K562 (cell line): ENCODE data around the gene DDX20. TPM values are rescaled to one million over a fixed set of nuclear protein-coding genes. Genes with fewer than 3 reads are reported as not detected.
A peak's percentile ranks its signal among the peaks of the same experiment; 100 is the strongest.

Experiments
- ADNP ChIP-seq: fragments of 200-800 bp; sonication (Bioruptor generic); IDR thresholded peaks from 2 replicates; pipeline ENCODE4 v1.6.1; 2016; ENCODE audit warnings: missing genetic modification characterization, missing compliant biosample characterization
- BACH1 ChIP-seq: fragments of 200-800 bp; sonication (Bioruptor generic); IDR thresholded peaks from 2 replicates; pipeline ENCODE4 v1.6.1; 2016; ENCODE audit warnings: missing genetic modification characterization, missing compliant biosample characterization
- DIDO1 ChIP-seq: fragments of 450-650 bp; IDR thresholded peaks from 2 replicates; pipeline ENCODE4 v1.6.1; 2016; ENCODE audit warnings: low read depth, missing biosample characterization, missing genetic modification characterization
- DNMT1 ChIP-seq: fragments of 450-650 bp; IDR thresholded peaks from 2 replicates; pipeline ENCODE4 v1.6.1; 2016; ENCODE audit warnings: antibody characterized with exemption, mild to moderate bottlenecking
- GABPB2 ChIP-seq: fragments of 250-450 bp; sonication (Bioruptor Pico); conservative IDR thresholded peaks from 2 replicates; pipeline ENCODE4 v1.5.1; 2021; ENCODE audit warnings: mild to moderate bottlenecking
- ID3 ChIP-seq, 2 experiments: fragments of 250-450 bp in 1 of 2; fragments of 450-650 bp in 1 of 2; sonication (Bioruptor Pico) in 1 of 2; IDR thresholded peaks; 2 replicates each; pipeline versions ENCODE4 v1.6.1 to v1.8.0; 2016 to 2021; ENCODE audit warnings: mild to moderate bottlenecking in 2 of 2, moderate library complexity in 2 of 2, missing compliant biosample characterization in 1 of 2, missing genetic modification characterization in 1 of 2
- ILK ChIP-seq: fragments of 450-650 bp; IDR thresholded peaks from 2 replicates; pipeline ENCODE4 v1.6.1; 2016; ENCODE audit warnings: missing genetic modification characterization, low read depth, mild to moderate bottlenecking, missing compliant biosample characterization, moderate library complexity, borderline replicate concordance
- KAT7 ChIP-seq: sonication (generic); formaldehyde crosslinking; IDR thresholded peaks from 2 replicates; pipeline ENCODE4 v1.8.0; 2022; ENCODE audit warnings: missing genetic modification reagents, mild to moderate bottlenecking, borderline replicate concordance
- MEIS2 ChIP-seq: fragments of 450-650 bp; IDR thresholded peaks from 2 replicates; pipeline ENCODE4 v1.6.1; 2014; ENCODE audit warnings: mild to moderate bottlenecking; ENCODE audit not compliant: partially characterized antibody
- NFXL1 ChIP-seq: fragments of 450-650 bp; formaldehyde crosslinking; IDR thresholded peaks from 2 replicates; pipeline ENCODE4 v1.4.0; 2021; ENCODE audit warnings: mild to moderate bottlenecking
- PCBP2 ChIP-seq: fragments of 200-400 bp; formaldehyde crosslinking; IDR thresholded peaks from 2 replicates; pipeline ENCODE4 v1.6.1; 2018; ENCODE audit warnings: low read length, low read depth, mild to moderate bottlenecking, moderate library complexity; ENCODE audit not compliant: poor library complexity, severe bottlenecking
- RBM34 ChIP-seq: fragments of 200-400 bp; formaldehyde crosslinking; IDR thresholded peaks from 2 replicates; pipeline ENCODE4 v1.6.1; 2018; ENCODE audit warnings: low read length, borderline replicate concordance; ENCODE audit not compliant: insufficient read depth
- SMAD3 ChIP-seq: fragments of 450-650 bp; formaldehyde crosslinking; conservative IDR thresholded peaks from 2 replicates; pipeline ENCODE4 v1.4.0; 2020; ENCODE audit warnings: mild to moderate bottlenecking
- SMARCA4 ChIP-seq: fragments of 450-650 bp; IDR thresholded peaks from 2 replicates; pipeline ENCODE4 v1.6.1; 2016
- SMARCC2 ChIP-seq: fragments of 450-650 bp; IDR thresholded peaks from 2 replicates; pipeline ENCODE4 v1.6.1; 2017; ENCODE audit warnings: antibody characterized with exemption, moderate library complexity, mild to moderate bottlenecking, low read depth
- TAF15 ChIP-seq: fragments of 200-400 bp; formaldehyde crosslinking; IDR thresholded peaks from 2 replicates; pipeline ENCODE4 v1.6.1; 2017; ENCODE audit warnings: mild to moderate bottlenecking, low read depth, low read length, moderate library complexity
- TCFL5 ChIP-seq: fragments of 250-450 bp; sonication (Bioruptor Pico); conservative IDR thresholded peaks from 2 replicates; pipeline ENCODE4 v1.6.1; 2021; ENCODE audit warnings: mild to moderate bottlenecking, moderate library complexity, matching md5 sums
- ZBTB12 ChIP-seq: fragments of 250-450 bp; sonication (Bioruptor Pico); IDR thresholded peaks from 2 replicates; pipeline ENCODE4 v1.4.0; 2020
- ZNF124 ChIP-seq: sonication (generic); formaldehyde crosslinking; IDR thresholded peaks from 2 replicates; pipeline ENCODE4 v1.8.1; 2022; ENCODE audit warnings: missing genetic modification reagents
- ZNF217 ChIP-seq: sonication (generic); formaldehyde crosslinking; IDR thresholded peaks from 2 replicates; pipeline ENCODE4 v1.8.0; 2022; ENCODE audit warnings: mild to moderate bottlenecking, missing genetic modification reagents
- ZNF41 ChIP-seq: fragments of 250-450 bp; sonication (Bioruptor Pico); conservative IDR thresholded peaks from 2 replicates; pipeline ENCODE4 v1.4.0; 2020; ENCODE audit warnings: mild to moderate bottlenecking
- ZNF436 ChIP-seq: fragments of 250-450, 450-650 bp; sonication (Bioruptor Pico); formaldehyde crosslinking; IDR thresholded peaks from 2 replicates; pipeline ENCODE4 v1.7.0; 2020; ENCODE audit warnings: mild to moderate bottlenecking
- ZNF695 ChIP-seq: fragments of 450-650 bp; formaldehyde crosslinking; IDR thresholded peaks from 2 replicates; pipeline ENCODE4 v1.4.0; 2020; ENCODE audit warnings: mild to moderate bottlenecking, moderate library complexity
- polyA plus RNA-seq, 8 experiments: library from polyadenylated mRNA; depleted of rRNA in 4 of 8; stranded (reverse) in 5 of 8; unstranded in 3 of 8; fragments of >200 nt; fragmentation: Nextera tagmentation in 2 of 8; fragmentation: Illumina TruSeq in 1 of 8; extraction: Ambion mirVana in 2 of 8; extraction: Trizol in 1 of 8; gene quantifications; 2 replicates each; pipeline versions ENCODE4 v1.2.1 to v1.2.3, GENCODE V29; 2011 to 2014; ENCODE audit warnings: inconsistent platforms in 1 of 8, missing spikeins in 1 of 8
- total RNA-seq, 7 experiments: library from RNA; depleted of rRNA in 6 of 7; stranded (reverse); fragments of >200 nt in 6 of 7; fragmentation: Illumina TruSeq in 2 of 7; extraction: Trizol in 2 of 7; gene quantifications; 2 replicates each; pipeline versions ENCODE4 v1.2.1 to v1.2.3, GENCODE V29; 2011 to 2021; ENCODE audit warnings: low replicate concordance in 1 of 7
- TF ChIP-seq, protein P1 (sequence below): fragments of 250-450 bp; sonication (Bioruptor Pico); IDR thresholded peaks from 2 replicates; pipeline ENCODE4 v1.4.0; 2020; ENCODE audit warnings: mild to moderate bottlenecking, moderate library complexity

DDX20 gene
- total and polyA plus RNA-seq, 9 of the 15 experiments (the other 6 are each of a cell fraction or from before 2014, with no cell fraction given) = 8.3 to 33.4 (median 24.5) TPM

DNA sequence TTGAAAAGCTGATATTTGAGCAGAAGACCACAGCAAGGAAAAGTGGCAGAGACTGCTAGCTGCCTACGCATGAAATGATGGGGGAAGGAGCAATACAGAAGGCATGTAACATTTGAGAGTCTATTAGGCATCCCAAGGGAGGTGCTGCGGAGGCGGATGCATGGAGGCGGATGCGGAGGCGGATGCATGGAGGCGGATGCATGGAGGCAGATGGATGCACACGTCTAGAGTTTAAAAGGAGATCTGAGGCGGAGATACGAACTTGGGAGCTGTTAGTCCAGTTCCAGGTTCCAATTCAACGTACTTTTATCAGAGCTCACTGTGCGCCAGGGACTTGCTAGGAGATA is 744 bp upstream of the DDX20 start (continued):
- TF ChIP-seq, protein P1, sequence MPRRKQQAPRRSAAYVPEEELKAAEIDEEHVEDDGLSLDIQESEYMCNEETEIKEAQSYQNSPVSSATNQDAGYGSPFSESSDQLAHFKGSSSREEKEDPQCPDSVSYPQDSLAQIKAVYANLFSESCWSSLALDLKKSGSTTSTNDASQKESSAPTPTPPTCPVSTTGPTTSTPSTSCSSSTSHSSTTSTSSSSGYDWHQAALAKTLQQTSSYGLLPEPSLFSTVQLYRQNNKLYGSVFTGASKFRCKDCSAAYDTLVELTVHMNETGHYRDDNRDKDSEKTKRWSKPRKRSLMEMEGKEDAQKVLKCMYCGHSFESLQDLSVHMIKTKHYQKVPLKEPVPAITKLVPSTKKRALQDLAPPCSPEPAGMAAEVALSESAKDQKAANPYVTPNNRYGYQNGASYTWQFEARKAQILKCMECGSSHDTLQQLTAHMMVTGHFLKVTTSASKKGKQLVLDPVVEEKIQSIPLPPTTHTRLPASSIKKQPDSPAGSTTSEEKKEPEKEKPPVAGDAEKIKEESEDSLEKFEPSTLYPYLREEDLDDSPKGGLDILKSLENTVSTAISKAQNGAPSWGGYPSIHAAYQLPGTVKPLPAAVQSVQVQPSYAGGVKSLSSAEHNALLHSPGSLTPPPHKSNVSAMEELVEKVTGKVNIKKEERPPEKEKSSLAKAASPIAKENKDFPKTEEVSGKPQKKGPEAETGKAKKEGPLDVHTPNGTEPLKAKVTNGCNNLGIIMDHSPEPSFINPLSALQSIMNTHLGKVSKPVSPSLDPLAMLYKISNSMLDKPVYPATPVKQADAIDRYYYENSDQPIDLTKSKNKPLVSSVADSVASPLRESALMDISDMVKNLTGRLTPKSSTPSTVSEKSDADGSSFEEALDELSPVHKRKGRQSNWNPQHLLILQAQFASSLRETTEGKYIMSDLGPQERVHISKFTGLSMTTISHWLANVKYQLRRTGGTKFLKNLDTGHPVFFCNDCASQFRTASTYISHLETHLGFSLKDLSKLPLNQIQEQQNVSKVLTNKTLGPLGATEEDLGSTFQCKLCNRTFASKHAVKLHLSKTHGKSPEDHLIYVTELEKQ (CRISPR knock-in tag) = no peak
- TF ChIP-seq NFXL1 (CRISPR knock-in tag) (no peak), ID3 (CRISPR knock-in tag; IDR thresholded peaks at IDR 0.05) (no peak), ID3 (tag; IDR thresholded peaks at IDR 0.05) (no peak; the same call in 1 of the 2 replicates), ZNF41 (0 out of 2 replicates have a peak, but pooled peaks have one; percentile 8), ZNF436 (CRISPR knock-in tag) (no peak), SMAD3 (0 out of 2 replicates have a peak, but pooled peaks have one; percentile 19), MEIS2 (no peak), KAT7 (no peak), GABPB2 (CRISPR knock-in tag) (no peak), ZNF695 (CRISPR knock-in tag) (no peak), SMARCC2 (no peak), SMARCA4 (no peak), ZNF217 (CRISPR knock-in tag) (no peak), BACH1 (tag) (no peak), TAF15 (no peak), ADNP (tag) (no peak), DIDO1 (tag) (peak; percentile 12; the same call in 1 of the 2 replicates), ILK (tag) (no peak), ZBTB12 (CRISPR knock-in tag) (no peak), DNMT1 (no peak), PCBP2 (no peak), RBM34 (no peak), TCFL5 (CRISPR knock-in tag) (0 out of 2 replicates have a peak, but pooled peaks have one; percentile 7), ZNF124 (CRISPR knock-in tag) (no peak)
